GM19351 (cell line): Measurements from ENCODE around the gene KIR3DL1.
"Not testable (repeated sequence)": the region's sequence is repeated elsewhere in the genome, so short reads cannot be mapped to it uniquely, and the experiment has no call there.

Experiments used
- ATAC-seq: cut with Tn5 transposase; IDR thresholded peaks from one replicate; pipeline ENCODE4 v1.9.1; 2021; ENCODE audit warnings: mild to moderate bottlenecking, moderate library complexity; ENCODE audit not compliant: unreplicated experiment

KIR3DL1 gene

DNA sequence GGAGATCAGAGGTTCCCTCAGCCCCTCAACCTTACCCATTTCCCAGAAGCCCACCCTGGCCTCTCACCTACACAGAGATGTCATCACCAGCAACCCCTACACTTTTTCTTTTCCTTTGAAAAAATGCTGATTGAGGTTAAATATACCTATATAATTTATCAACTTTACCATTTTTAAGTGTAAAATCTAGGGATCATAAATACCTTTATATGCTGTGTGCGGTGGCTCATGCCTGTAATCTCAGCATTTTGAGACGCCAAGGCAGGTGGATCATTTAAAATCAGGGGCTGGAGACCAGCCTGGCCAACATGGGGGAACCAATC lies 9.8 kb upstream of the KIR3DL1 start:
- ATAC-seq = no peak

DNA sequence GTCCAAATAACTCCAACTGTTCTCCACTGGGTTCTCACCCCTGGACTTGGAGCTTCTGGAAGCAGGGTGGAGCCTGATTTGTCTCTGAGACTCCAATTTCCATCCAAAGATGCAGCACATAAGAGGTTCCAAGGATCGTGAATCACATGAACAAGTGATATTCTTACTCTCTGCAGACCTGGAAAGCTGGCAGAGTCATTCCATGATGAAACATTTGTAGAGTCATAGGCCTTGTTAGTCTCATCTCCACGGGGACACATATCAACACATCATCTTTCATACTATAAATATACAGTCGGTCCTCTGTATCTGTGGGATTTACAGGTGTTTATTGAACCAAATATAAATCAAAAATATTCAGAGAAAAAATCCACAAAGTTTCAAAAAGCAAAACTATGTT lies 1.7 kb upstream of the KIR3DL1 start:
- not testable (repeated sequence) for ATAC-seq

DNA sequence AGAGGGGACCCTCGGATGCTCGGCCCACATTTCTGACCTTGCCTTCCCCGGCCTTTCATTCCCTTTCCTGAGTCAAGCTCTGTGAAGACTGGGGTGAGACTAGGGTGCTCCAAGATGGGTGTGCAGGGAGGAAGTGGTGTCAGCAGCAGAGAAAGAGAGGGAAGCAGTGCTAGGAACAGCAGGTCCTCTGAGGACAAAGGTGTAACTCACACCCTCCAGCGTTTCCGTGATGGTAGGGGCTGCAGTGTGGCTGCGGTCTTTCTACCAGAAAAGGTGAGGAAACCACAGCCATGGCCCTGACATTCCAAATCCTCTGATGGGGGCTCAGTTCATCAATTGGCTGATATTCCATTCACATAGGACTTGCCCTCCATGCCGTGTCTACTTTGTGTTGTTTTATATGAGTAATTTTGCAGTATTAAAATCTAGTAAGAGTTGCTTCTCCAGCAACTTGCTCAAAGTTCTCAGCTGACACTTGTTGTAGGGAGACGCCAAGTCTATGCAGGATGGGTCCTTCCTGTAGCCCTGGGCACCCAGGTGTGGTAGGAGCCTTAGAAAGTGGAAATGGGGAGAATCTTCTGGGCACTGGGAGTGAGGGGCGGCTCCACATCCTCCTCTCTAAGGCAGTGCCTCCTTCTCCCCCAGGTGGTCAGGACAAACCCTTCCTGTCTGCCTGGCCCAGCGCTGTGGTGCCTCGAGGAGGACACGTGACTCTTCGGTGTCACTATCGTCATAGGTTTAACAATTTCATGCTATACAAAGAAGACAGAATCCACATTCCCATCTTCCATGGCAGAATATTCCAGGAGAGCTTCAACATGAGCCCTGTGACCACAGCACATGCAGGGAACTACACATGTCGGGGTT lies 1.6 kb downstream of the KIR3DL1 start:
- no peak for ATAC-seq

DNA sequence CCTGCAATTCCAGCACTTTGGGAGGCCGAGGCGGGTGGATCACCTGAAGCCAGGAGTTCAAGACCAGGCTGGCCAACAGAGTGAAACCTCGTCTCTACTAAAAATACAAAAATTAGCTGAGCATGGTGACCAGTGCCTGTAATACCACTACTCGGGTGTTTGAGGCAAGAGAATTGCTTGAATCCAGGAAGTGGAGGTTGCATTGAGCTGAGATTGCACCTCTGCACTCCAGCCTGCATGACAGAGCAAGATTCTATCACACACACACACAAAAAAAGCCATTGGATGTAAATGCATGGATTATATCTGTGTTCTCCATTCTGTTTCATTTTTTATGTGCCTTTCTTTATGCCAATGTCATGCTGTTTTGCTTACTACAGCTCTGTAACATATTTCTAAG lies 8.1 kb downstream of the KIR3DL1 start:
- not testable (repeated sequence) for ATAC-seq

DNA sequence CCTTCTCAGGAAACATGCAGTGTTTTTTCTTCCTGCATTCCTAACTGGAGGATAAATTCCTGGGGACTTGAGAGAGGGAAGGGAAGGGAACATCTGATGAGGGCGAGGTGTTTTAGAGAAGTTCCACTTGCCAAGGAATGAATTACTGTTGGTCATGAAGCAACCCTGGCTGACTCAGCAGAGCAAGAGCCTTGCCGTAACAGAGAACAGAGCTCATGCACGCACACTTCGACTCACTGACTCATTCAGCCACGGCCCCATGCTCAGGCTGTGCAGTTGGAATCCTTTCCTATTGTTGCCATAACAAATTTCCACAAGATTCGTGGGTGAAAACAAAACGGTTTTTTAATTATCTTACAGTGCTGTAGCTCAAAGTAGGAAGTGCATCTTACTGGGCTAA lies 9.1 kb downstream of the KIR3DL1 start:
- not testable (repeated sequence) for ATAC-seq

DNA sequence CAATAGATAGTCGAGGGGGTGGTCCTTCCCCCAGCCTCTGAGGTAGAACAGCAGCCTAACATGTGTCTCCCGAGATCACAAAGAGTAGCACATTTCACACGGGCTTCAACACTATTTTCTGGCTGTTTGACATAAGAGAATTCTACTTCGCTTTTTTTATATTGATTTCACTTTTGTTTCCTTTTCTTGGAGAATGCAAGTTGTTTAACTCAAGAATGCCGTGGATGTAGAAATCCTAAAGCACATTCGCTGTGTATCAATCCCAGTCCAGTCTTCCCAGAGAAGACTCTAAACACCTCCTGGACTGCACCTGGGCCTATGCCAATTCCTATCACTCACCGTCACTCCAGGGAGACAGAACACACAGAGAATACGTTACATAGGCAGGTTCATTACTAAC lies 11.8 kb downstream of the KIR3DL1 start:
- not testable (repeated sequence) for ATAC-seq

DNA sequence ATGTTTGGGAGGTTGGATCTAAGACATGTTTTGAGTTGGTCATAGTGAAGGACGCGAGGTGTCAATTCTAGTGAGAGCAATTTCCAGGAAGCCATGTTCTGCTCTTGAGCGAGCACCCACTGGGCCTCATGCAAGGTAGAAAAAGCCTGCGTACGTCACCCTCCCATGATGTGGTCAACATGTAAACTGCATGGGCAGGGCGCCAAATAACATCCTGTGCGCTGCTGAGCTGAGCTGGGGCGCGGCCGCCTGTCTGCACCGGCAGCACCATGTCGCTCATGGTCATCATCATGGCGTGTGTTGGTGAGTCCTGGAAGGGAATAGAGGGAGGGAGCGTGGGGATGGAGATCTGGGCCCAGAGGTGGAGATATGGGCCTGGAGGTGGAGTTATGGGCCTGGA lies 16.2 kb downstream of the KIR3DL1 start, which contains the start of gene KIR2DS4:
Gene KIR2DS4, plus strand, starts transcription at position 181 of the 400 bp plus-strand sequence.
- not testable (repeated sequence) for ATAC-seq

DNA sequence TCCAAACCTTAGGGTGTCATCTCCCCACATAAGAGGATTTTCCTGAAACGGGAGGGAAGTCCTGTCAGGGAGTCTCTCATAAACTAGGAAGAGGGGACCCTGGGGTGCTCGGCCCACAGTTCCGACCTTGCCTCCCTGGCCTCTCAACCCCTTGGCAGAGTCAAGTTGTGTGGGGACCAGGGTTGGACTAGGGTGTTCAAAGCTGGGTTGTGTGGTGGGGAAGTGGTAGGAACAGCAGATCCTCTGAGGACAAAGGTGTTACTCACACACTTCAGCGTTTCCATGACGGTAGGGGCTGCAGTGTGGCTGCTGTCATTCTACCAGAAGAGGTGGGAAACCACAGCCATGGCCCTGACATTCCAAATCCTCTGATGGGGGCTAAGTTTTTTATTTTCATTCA lies 18.9 kb downstream of the KIR3DL1 start:
- not testable (repeated sequence) for ATAC-seq

DNA sequence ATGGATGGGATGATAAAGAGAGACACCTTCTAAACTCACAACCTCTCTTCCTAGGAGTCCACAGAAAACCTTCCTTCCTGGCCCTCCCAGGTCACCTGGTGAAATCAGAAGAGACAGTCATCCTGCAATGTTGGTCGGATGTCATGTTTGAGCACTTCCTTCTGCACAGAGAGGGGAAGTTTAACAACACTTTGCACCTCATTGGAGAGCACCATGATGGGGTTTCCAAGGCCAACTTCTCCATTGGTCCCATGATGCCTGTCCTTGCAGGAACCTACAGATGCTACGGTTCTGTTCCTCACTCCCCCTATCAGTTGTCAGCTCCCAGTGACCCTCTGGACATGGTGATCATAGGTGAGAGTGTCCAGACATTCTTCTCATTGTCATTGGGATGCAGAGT lies 21.3 kb downstream of the KIR3DL1 start:
- ATAC-seq = not testable (repeated sequence)

DNA sequence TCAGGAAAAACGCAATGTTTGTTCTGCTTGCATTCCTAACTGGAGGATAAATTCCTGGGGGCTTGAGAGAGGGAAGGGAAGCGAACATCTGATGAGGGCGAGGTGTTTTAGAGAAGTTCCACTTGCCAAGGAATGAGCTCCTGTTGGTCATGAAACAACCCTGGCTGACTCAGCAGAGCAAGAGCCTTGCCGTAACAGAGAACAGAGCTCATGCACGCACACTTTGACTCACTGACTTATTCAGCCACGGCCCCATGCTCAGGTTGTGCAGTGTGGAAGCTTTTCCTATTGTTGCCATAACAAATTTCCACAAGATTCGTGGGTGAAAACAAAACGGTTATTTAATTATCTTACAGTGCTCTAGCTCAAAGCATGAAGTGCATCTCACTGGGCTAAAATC lies 26.9 kb downstream of the KIR3DL1 start:
- ATAC-seq = not testable (repeated sequence)

DNA sequence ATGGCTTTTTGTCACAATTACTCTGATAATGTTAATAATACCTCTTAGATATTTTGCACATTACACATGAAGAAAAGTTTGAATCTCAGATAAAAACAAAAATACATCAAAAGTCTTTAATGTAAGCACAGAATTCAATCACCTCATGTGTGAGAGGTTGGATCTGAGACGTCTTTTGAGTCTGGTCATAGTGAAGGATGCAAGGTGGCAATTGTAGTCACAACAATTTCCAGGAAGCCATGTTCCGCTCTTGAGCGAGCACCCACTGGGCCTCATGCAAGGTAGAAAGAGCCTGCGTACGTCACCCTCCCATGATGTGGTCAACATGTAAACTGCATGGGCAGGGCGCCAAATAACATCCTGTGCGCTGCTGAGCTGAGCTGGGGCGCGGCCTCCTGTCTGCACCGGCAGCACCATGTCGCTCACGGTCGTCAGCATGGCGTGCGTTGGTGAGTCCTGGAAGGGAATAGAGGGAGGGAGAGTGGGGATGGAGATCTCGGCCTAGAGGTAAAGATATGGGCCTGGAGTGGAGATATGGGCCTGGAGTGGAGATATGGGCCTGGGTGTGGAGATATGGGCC lies 33.9 kb downstream of the KIR3DL1 start, which contains the start of gene KIR3DL2:
Gene KIR3DL2, plus strand, starts transcription at position 383 of the 580 bp plus-strand sequence. Its CDS starts 33 bp downstream, at position 416.
- not testable (repeated sequence) for ATAC-seq

DNA sequence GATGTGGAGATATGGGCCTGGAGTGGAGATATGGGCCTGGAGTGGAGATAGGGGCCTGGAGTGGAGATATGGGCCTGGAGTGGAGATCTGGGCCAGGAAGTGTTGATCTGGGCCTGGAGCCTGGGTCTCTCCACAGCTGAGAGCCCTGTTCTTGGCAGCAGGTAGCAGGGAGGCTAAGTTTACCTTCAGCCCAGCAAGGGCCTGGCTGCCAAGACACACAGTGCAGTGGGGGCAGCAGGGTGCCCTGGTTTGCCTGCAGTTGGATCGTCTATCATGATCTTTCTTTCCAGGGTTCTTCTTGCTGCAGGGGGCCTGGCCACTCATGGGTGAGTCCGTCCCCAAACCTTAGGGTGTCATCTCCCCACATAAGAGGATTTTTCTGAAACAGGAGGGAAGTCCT lies 34.7 kb downstream of the KIR3DL1 start:
- no peak for ATAC-seq

DNA sequence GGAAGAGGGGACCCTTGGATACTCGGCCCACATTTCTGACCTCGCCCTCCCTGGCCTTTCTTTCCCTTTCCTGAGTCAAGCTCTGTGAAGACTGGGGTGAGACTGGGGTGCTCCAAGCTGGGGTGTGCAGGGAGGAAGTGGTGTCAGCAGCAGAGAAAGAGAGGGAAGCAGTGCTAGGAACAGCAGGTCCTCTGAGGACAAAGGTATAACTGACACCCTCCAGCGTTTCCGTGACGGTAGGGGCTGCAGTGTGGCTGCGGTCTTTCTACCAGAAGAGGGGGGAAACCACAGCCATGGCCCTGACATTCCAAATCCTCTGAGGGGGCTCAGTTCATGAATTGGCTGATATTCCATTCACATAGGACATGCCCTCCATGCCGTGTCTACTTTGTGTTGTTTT lies 35.1 kb downstream of the KIR3DL1 start:
- ATAC-seq = no peak

DNA sequence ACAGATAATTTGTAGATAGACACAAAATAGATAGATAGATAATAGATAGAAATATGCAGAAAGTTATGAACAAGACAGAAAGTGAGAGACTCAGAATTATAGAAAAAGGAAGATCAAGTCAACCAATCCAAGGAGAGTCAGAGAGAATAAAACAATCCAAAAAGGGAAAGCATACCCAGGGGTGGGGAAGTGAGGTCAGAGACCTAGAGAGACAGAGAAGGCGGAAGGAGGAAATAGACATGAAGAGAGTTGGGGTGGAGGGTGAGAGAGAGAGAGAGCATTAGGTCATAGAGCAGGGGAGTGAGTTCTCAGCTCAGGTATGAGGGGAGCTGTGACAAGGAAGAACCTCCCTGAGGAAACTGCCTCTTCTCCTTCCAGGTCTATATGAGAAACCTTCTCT lies 39.0 kb downstream of the KIR3DL1 start:
- ATAC-seq = not testable (repeated sequence)

DNA sequence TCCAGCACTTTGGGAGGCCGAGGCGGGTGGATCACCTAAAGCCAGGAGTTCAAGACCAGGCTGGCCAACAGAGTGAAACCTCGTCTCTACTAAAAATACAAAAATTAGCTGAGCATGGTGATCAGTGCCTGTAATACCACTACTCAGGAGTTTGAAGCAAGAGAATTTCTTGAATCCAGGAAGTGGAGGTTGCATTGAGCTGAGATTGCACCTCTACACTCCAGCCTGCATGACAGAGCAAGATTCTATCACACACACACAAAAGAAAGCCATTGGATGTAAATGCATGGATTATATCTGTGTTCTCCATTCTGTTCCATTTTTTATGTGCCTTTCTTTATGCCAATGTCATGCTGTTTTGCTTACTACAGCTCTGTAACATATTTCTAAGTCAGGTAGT lies 42.2 kb downstream of the KIR3DL1 start:
- ATAC-seq = not testable (repeated sequence)

DNA sequence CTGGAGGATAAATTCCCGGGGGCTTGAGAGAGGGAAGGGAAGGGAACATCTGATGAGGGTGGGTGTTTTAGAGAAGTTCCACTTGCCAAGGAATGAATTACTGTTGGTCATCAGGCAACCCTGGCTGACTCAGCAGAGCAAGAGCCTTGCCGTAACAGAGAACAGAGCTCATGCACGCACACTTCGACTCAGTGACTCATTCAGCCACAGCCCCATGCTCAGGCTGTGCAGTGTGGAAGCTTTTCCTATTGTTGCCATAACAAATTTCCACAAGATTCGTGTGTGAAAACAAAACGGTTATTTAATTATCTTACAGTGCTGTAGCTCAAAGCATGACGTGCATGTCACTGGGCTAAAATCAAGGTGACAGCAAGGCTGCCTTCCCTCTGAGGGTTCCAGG lies 43.2 kb downstream of the KIR3DL1 start:
- ATAC-seq = not testable (repeated sequence)

DNA sequence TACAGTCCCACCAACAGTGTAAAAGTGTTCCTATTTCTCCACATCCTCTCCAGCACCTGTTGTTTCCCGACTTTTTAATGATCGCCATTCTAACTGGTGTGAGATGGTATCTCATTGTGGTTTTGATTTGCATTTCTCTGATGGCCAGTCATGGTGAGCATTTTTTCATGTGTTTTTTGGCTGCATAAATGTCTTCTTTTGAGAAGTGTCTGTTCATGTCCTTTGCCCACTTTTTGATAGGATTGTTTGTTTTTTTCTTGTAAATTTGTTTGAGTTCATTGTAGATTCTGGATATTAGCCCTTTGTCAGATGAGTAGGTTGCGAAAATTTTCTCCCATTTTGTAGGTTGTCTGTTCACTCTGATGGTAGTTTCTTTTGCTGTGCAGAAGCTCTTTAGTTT lies 47.2 kb downstream of the KIR3DL1 start:
- not testable (repeated sequence) for ATAC-seq

DNA sequence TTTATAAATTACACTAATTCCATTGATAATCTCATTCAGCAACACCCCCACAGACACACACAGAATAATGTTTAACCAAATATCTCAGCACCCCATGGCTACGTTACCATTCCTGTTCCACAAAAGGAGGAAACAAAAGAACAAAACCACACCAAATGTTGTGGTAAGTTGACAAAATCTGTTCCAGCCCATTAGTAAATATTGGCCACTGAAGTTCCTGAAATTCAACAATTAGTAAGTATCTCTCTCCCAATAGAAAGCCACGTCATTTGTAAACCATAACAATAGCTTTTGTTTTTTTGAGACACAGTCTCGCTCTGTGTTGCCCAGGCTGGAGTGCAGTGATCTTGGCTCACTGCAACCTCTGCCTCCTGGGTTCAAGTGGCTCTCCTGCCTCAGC lies 55.4 kb downstream of the KIR3DL1 start:
- no peak for ATAC-seq

DNA sequence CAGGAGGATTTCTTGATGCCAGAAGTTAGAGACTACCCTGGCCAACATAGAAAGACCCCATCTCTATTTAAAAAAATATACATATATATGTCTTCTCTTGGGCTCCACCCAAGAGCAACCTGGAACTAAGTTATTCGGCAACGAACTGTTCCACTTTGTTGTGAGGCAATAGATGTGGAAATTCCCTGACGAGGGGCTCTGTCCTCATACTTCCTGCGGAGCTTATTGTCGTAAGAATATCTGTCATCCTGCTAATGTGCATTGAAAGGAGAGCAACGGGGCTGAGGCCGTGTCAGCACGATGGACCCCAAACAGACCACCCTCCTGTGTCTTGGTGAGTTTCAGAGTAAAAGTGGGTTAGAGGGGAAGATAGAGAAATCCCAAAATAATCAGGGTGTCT lies 57.7 kb downstream of the KIR3DL1 start, which contains the start of gene FCAR:
Gene FCAR, plus strand, starts transcription at position 246 of the 400 bp plus-strand sequence. Its CDS starts 55 bp downstream, at position 301.
- no peak for ATAC-seq

DNA sequence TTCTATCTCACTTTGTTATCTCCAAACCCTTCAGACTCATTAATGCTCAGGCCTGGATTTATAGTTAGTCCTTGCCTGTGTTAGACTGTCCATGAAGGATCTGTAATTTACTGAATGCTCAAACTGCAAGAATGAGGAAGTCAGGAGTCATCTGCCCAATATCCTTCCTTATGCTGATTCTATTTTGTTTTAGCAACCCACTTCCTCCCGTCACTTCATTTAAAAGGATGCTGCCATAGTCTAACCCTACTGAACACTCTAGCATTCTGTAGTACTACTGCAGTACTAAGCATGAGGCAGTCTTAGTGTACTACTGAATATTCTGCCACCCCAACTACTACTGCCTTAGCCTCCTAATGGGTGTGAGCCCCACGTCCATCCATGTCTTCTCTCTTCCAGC lies 59.2 kb downstream of the KIR3DL1 start:
- no peak for ATAC-seq

DNA sequence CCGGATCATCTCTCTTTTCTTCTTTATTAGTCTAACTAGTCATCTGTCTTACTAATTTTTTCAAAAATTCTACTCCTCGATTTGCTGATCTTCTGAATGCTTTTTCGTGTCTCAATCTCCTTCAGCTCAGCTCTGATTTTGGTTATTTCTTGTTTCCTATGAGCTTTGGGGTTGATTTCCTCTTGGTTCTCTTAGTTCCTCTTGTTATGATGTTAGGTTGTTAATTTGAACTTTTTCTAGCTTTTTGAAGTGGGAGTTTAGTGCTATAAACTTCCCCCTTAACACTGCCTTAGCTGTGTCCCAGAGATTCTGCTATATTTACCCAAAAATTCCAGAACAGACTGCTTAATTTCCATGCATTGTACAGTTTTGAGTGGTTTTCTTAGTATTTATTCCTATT lies 61.2 kb downstream of the KIR3DL1 start:
- ATAC-seq = no peak
